HCT116 (cell line): ENCODE measurements around the gene MYO1F.

Experiments
- ATF3 ChIP-seq: IDR thresholded peaks from 2 replicates; pipeline ENCODE4 v1.6.1; 2012
- EZH2phosphoT487 ChIP-seq: fragments of 200-600 bp; IDR thresholded peaks from 2 replicates; pipeline ENCODE4 v1.6.1; 2018; ENCODE audit warnings: antibody characterized with exemption, borderline replicate concordance
- JUND ChIP-seq: IDR thresholded peaks from 2 replicates; pipeline ENCODE4 v1.6.1; 2012
- POLR2AphosphoS5 ChIP-seq: IDR thresholded peaks from 2 replicates; pipeline ENCODE4 v1.6.1; 2011; ENCODE audit warnings: mild to moderate bottlenecking, low read depth, low read length, moderate library complexity
- RAD21 ChIP-seq: IDR thresholded peaks from 2 replicates; pipeline ENCODE4 v1.6.1; 2012; ENCODE audit warnings: low read depth, mild to moderate bottlenecking
- SRF ChIP-seq: IDR thresholded peaks from 2 replicates; pipeline ENCODE4 v1.6.1; 2012; ENCODE audit warnings: low read depth
- TF ChIP-seq, protein P1 (sequence below), 3 experiments: fragments of 200-600 bp in 1 of 3; sonication (generic) in 1 of 3; IDR thresholded peaks in 2 of 3; conservative IDR thresholded peaks in 1 of 3; 2 replicates each; pipeline ENCODE4 v1.5.1; 2012 to 2017; ENCODE audit warnings: low read depth in 2 of 3, low read length in 2 of 3, antibody characterized with exemption in 1 of 3, borderline replicate concordance in 1 of 3, control low read depth in 1 of 3, mild to moderate bottlenecking in 1 of 3, mixed read lengths in 1 of 3, mixed run types in 1 of 3, moderate library complexity in 1 of 3; ENCODE audit not compliant: insufficient read depth in 1 of 3
- TF ChIP-seq, protein P2 (sequence below): IDR thresholded peaks from 2 replicates; pipeline ENCODE4 v1.6.1; 2012

DNA sequence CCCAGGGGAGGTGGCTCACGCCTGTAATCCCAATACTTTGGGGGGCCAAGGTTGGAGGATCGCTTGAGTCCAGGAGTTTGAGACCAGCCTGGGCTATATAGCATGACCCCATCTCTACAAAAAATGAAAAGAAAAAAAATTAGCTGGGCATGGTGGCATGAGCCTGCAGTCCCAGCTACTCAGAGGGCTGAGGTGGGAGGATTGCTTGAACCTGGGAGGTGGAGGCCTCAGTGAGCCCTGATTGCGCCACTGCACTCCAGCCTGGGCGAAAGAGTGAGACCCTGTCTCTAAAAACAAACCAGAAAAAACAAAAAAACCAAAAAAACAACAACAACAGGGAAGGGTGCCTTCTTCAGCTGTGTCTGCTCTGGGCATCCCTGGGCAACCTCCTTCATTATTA is 499 bp upstream of the MYO1F start:
- TF ChIP-seq, protein P1, sequence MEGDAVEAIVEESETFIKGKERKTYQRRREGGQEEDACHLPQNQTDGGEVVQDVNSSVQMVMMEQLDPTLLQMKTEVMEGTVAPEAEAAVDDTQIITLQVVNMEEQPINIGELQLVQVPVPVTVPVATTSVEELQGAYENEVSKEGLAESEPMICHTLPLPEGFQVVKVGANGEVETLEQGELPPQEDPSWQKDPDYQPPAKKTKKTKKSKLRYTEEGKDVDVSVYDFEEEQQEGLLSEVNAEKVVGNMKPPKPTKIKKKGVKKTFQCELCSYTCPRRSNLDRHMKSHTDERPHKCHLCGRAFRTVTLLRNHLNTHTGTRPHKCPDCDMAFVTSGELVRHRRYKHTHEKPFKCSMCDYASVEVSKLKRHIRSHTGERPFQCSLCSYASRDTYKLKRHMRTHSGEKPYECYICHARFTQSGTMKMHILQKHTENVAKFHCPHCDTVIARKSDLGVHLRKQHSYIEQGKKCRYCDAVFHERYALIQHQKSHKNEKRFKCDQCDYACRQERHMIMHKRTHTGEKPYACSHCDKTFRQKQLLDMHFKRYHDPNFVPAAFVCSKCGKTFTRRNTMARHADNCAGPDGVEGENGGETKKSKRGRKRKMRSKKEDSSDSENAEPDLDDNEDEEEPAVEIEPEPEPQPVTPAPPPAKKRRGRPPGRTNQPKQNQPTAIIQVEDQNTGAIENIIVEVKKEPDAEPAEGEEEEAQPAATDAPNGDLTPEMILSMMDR (IDR thresholded peaks at IDR 0.05 in 2 of 3, conservative IDR thresholded peaks at IDR 0.05 in 1 of 3; ENCODE audit: borderline replicate concordance in 1 of 3, insufficient read depth in 1 of 3, low read depth in 2 of 3, low read length in 2 of 3): no peak
- TF ChIP-seq POLR2AphosphoS5 (no peak), SRF (no peak), ATF3 (no peak), JUND (no peak), RAD21 (no peak), EZH2phosphoT487 (no peak)
- TF ChIP-seq, protein P2, sequence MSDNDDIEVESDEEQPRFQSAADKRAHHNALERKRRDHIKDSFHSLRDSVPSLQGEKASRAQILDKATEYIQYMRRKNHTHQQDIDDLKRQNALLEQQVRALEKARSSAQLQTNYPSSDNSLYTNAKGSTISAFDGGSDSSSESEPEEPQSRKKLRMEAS: no peak
